DMS114 treated with DMSO at 0.1 percent for 48 hours (cell line): ENCODE measurements around the gene RENBP.

Experiments used
- DNase-seq: peaks from one replicate; lab custom pipeline; 2025; ENCODE audit not compliant: unreplicated experiment; lab: John Stamatoyannopoulos, UW

RENBP gene

DNA sequence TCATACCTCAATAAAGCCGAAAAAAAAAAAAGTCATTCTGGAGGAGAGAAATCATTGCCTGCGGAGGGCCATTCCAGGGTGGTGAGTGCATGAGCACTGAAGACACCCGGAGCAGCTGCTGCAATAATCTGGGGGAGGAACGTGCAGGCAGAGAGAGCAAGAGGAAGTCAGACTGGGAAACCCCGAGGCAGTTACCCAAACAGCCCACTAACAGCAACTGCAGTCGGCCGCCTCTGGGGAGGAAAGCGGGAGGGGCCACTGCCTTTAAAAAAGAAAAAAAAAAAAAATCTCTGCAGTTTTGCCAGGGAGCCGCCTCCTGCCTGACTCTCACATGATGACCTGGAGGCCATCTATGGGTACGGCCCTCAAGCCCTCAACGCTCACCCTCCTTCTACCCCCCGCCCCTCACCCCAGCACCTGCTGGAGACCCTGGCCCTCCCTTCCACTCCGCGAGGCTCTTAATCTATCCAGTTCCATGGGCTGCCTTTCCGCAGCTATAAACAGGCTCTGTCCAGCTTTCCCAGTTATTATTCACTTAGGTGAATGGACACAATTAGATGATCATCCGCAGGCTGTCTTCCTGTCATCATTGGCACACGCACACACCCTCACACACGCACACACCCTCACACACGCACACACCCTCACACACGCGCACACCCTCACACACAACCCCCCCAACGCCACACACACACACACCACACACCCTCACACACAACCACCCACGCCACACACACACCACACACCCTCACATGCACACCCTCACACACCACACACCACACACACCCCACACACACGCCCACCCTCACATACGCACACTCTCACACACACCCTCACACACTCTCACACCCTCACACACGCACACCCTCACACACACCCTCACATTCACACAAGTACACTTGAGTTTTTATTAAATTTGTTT lies 43.4 kb downstream of the RENBP start:
- no peak for DNase-seq

DNA sequence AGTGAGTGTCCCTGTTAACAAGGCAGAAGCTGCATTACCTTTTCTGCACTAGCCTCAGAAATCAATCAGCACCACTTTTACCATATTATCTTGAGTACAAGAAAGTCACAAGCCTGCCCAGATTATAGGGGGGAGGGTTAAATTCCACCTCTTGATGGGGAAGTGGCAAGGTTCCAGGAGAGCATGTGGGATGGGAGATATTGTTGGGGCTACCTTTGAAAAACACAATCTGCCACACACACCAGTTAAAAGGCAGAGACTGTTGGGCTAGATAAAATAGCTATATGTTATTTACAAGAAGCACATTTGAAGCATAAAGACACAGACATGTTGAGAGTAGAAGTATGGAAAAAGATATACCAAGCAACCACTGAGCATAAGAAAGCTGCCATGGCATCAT lies 46.5 kb downstream of the RENBP start:
- no peak for DNase-seq

DNA sequence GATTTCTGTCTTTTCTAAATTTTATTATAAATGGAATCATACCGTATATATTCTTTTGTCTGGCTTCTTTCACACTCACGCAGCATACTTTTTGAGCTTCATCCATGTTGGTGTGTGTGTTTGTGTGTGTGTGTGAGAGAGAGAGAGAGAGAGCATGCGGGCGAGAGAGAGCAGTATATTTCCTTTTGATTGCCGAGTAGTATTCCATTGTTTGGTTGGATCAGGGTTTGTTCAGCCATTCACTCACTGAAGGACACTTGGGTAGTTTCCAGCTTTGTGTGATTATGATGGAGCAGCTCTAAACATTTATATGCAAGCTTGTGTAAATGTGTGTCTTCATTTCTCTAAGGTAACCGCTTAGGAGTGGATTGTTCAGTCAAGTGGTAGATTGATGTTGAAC lies 55.3 kb downstream of the RENBP start:
- DNase-seq: no peak

- no peak for DNase-seq
These were observed 56.1 kb downstream of the RENBP start for GRCh38 chrX:153888344-153888743.

GRCh38 chrX:153887385-153887784 lies 57.1 kb downstream of the RENBP start:
- DNase-seq: no peak

DNA sequence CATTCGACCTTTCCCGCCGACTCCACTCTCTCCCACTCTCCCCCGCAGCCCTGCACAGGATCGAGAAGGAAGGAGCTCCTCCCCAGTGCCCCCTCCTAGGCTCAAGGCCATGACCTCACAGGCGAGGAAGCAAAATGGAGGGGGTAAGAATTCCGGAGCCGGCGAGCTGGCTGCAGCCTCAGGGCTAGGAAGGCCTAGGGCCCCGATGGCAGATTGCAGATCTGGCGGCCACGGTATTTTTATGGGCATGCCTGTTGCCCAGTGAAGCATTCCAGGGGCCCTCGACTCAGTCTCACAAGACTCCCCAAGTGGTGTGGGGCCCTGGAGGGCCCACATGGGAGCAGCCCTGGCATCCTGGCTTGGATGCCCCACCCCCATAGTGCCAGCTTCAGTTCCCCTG lies 57.5 kb downstream of the RENBP start:
- no peak for DNase-seq

- DNase-seq: no peak
These were observed 58.2 kb downstream of the RENBP start, which contains the start of gene L1CAM for GRCh38 chrX:153885968-153886903. L1CAM (minus strand) TSS chrX:153886173; CDS start chrX:153875836, 10,337 bp downstream.
